HG02588 (cell line): Measurements from ENCODE around the gene UTY.
"Not testable (repeated sequence)": the region's sequence is repeated elsewhere in the genome, so short reads cannot be mapped to it uniquely, and the experiment has no call there.

Experiments
- ATAC-seq: cut with Tn5 transposase; IDR thresholded peaks from one replicate; pipeline ENCODE4 v1.9.1; 2021; ENCODE audit warnings: mild to moderate bottlenecking, moderate library complexity; ENCODE audit not compliant: unreplicated experiment

The UTY gene

GRCh38 chrY:13312966-13313365 is 166.9 kb downstream of the UTY start:
- ATAC-seq: no peak

DNA sequence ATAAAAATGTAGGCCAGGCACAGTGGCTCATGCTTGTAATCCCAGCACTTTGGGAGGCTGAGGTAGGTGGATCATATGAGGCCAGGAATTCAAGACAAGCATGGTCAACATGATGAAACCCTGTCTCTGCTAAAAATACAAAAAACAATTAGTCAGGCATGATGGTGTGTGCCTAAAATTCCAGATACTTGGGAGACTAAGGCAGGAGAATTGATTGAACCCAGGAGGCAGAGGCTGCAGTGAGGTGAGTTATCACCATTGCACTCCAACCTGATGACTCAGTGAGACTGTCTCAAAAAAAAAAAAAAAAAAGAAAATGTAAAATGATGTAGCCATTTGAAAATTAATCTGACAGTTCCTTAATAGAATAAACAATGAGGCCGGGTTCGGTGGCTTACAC is 171.9 kb downstream of the UTY start:
- ATAC-seq: no peak

DNA sequence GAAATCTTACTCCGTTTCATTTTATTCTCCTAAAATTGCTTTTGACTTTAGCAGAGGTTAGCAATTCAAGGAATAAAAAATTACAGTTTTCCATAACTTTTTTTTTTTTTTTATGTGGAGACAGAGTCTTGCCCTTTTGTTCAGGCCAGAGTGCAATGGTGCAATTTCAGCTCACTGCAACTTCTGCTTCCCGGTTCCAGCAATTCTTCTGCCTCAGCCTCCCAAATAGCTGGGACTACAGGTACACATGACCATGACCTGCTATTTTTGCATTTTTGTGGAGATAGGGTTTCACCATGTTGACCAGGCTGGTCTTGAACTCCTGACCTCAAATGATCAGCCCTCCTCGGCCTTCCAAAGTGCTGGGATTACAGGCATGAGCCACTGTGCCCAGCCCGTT is 179.0 kb downstream of the UTY start:
- ATAC-seq: no peak

DNA sequence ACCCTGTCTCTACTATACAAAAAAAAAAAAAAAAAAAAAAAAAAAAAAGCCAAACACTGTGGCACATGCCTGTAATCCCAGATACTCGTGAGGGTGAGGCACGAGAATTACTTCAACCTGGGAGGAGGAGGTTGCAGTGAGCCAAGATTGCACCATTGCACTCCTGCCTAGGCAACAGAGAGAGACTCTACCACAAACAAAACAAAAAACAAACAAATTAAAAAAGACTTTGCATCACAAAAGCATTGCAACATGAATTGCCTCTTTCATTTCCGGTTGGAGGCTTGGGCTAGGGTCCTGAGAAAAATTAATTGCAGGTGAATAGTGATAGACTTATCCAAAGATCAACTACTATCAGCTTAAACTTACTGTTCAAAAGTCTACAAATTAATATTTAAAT is 180.4 kb downstream of the UTY start:
- ATAC-seq: no peak

DNA sequence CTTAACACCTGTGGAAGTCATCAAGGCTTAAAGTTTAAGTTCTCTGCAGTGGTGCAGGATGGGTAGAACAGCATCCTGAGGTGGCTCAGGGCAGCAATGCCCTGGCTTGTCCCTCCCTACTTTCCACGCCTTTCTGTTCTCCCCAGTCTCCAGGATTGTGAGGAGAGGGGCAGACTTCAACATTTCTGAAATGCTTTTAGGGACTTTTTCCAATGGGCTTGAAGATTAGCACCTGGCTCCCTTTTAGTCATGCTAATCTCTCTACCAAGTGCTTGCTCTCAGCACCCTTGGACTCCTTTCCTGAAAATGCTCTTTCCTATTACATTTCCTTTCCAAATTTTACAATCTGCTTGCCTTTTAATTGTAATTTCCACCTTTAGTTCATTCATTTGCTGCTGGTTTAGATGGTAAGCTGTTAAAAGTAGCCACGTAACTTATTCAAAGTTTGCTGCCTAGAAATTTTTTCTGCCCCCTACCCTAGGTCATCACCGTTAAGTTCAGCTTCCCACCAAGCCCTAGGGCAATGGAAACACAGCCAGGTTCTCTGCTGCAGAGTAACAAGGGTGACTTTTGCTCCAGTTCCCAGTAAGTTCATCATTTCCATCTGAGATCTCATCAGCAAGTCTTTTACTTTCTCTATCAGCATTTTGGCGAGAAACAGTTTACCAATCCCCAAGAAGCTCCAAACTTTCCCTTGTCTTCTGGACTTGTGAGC is 183.5 kb downstream of the UTY start:
- no peak for ATAC-seq

DNA sequence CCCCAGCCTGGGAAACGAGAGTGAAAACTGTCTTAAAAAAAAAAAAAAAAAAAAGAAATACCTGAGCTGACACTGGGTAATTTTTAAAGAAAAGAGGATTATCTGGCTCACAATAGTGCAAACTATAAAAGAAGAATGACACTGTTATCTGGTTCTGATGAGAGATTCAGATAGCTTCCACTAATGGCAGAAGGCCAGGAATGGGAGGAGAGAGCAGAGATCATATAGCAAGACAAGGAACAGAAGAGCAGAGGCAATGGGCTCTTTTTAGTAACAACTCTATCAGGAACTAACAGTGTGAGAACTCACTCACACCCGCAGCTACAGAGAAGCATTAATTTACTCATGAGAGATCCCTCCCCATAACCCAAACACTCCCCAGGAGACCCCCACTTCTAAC is 184.8 kb downstream of the UTY start:
- no peak for ATAC-seq

GRCh38 chrY:13291199-13291598 is 188.6 kb downstream of the UTY start:
- ATAC-seq: no peak

DNA sequence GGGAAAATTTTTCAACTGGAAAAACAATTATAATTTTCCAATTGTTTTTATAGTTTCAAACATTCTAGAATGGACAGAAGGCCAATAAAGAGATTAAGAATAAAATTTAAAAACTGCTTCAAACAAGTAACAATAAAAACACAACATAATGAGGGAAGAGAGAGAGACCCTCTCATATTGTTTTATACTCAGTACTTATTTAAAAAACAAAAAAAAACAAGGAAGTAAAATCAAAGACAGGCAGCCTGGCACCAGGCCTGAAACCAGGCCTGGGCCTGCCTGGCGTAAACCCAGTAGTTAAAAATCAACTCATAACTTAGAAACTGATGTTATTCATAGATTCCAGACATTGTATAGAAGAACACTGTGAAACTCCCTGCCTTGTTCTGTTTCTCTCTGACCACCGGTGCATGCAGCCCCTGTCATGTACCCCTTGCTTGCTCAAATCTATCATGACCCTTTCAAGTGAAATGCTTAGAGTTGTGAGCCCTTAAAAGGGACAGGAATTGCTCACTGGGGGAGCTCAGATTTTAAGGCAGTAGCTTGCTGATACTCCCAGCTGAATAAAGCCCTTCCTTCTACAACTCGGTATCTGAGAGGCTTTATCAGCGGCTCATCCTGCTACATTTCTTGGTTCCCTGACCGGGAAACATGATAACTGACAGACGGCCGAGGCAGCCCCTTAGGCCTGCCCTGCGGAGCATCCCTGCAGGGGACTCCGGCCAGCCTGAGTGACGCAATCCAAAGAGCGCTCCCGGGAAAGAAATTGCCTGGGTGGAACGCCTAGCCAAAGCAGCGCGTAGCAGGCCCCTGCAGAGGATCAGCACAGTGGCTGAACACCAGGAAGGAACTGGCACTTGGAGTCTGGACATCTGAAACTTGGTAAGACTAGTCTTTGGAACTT is 197.4 kb downstream of the UTY start:
- not testable (repeated sequence) for ATAC-seq

GRCh38 chrY:13279561-13279960 is 200.3 kb downstream of the UTY start:
- ATAC-seq: no peak

- ATAC-seq: no peak
These were observed 208.1 kb downstream of the UTY start for GRCh38 chrY:13271706-13272105.

- not testable (repeated sequence) for ATAC-seq
These were observed 225.8 kb downstream of the UTY start for GRCh38 chrY:13253941-13254440.

- no peak for ATAC-seq
These were observed 229.4 kb downstream of the UTY start for GRCh38 chrY:13250421-13250820.

DNA sequence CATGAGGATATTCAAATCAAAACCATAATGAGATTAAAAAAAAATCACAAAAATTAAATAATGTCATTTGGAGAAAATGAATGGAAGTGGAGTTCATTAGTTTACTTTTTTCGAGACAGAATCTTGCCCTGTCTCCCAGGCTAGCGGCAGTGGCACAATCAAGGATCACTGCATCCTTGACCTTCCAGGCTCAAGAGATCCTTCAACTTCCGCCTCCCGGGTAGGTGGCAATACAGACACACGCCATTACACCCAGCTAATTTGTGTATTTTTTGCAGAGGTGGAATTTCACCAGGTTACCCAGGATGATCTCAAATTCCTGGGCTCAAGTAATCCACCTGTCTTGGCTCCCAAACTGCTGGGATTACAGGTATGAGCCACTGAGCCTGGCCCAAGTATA is 236.1 kb downstream of the UTY start:
- ATAC-seq: no peak

- no peak for ATAC-seq
These were observed 245.9 kb downstream of the UTY start for GRCh38 chrY:13233901-13234300.

GRCh38 chrY:13233118-13233517 is 246.7 kb downstream of the UTY start:
- no peak for ATAC-seq

DNA sequence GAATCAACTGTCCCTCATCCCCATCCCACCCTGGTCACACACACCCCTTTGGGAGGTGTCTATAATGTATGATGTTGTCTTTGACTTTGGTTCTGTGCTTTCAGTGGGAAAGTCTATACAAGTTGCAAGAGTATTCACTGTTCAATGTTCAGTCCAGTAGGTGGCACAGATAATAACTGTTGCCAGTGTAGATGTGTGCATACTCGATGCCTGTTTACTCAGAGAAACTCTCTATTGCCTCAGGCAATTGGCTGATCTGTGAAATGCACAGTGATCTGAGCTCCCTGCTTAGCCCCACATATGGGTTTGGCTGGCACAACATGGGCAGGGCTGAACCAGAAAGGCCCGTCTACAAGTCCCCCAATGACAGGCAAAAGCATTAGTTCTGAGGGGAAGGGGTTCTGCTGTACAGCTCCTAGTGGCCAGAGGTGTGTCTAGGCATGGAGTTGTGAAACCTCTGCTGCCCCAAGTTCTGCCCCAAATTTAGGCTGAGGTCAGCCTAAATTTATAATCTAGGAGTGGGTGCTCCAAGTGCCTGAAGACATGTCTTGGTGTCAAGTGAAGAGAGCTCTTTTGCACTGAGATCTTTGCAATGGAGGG is 252.4 kb downstream of the UTY start:
- ATAC-seq: no peak

GRCh38 chrY:13210961-13211646 is 268.7 kb downstream of the UTY start:
- no peak for ATAC-seq

GRCh38 chrY:13205214-13205613 is 274.6 kb downstream of the UTY start:
- ATAC-seq: no peak
